GM08714 (cell line): ENCODE measurements around the gene DNASE1L1.
A peak's percentile ranks its signal among the peaks of the same experiment; 100 is the strongest.

Experiments used
- H3K4me3 ChIP-seq: fragments of 200-500 bp; sonication (Bioruptor generic); 2 replicates; pipeline ENCODE4 v1.5.1; 2014; ENCODE audit warnings: mild to moderate bottlenecking, low read length, inconsistent platforms
- ZNF274 ChIP-seq: IDR thresholded peaks from 2 replicates; pipeline ENCODE4 v1.6.1; 2012; ENCODE audit warnings: mild to moderate bottlenecking, low read depth, low read length

Gene DNASE1L1

DNA sequence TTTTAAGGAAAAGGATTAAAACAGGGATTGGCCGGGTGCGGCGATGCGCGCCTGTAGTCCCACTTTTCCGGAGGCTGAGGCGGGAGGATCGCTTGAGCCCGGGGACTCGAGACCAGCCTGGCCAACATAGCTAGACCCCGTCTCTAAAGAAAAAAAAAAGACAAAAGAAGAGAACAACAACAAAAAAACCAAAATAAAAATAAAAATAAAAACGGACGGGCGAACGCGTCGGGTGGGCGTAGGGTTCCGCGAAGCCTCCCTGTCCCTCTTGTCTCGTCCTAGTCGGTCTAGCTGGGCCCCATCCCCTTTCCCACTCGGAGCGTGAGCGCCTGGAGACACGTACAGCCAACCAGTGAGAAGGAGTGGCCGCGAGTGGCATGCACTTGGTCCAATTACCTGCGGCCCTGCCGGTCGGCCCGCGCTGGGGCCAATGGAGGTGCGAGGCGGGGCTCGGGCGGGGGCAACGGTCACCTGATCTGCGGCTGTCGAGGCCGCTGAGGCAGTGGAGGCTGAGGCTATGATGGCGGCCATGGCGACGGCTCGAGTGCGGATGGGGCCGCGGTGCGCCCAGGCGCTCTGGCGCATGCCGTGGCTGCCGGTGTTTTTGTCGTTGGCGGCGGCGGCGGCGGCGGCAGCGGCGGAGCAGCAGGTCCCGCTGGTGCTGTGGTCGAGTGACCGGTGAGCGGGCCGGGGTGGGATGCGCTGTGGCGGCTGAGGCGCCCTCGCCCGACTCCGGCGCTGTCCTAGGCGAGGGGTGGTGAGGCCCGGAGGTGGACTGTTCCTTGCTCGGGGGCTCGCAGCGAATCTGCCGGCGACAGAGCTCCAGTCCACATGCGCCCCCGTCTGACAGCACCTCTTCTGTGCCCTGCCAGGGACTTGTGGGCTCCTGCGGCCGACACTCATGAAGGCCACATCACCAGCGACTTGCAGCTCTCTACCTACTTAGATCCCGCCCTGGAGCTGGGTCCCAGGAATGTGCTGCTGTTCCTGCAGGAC lies 19.4 kb upstream of the DNASE1L1 start, which contains the start of gene ATP6AP1:
Gene ATP6AP1 (plus strand): TSS at position 502 of the 996 bp plus-strand sequence. CDS start 16 bp downstream, at position 518.
- no peak for TF ChIP-seq ZNF274
- H3K4me3 ChIP-seq, result peak within 1 kb of the TSS; percentile 65; the same call in 1 of the 2 replicates

- H3K4me3 ChIP-seq, result no peak overlapping the region
- TF ChIP-seq ZNF274, result no peak
Observed at GRCh38 chrX:154426916-154427770, 18.1 kb upstream of the DNASE1L1 start.

GRCh38 chrX:154420402-154420756 lies 11.3 kb upstream of the DNASE1L1 start:
- no peak for TF ChIP-seq ZNF274
- no peak overlapping the region for H3K4me3 ChIP-seq

DNA sequence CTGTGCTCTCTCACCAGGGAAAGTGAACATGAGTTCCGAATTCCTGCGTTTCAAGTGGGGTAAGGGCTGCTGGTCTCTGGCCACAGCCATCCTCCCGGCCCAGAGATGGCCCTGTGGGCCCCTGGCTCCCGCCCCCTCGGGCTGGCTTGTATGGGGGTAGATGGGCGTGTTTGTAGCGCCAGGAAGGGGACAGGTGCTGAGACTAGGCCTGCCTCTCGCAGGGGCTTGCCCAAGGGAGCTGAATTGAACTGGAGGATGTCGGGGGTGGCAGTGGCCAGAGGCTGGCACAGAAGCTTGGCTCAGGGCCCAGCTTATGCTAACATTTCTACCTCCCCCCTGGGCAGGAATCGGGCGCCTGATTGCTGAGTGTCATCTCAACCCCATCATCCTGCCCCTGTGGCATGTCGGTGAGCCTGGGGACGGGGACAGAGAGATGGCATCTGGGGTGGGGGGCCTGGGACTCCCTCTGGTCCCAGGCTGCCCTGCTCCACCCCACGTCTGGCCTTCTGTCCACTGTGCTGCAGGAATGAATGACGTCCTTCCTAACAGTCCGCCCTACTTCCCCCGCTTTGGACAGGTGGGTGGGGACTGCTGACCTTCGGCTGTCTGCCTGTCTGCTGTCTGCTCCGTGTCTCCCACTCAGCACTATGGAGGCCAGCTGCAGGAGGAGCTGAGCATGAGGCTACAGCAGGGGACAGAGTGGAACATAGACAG lies 10.8 kb upstream of the DNASE1L1 start:
- H3K4me3 ChIP-seq, result no peak overlapping the region
- TF ChIP-seq ZNF274, result no peak

GRCh38 chrX:154419189-154419588 lies 10.1 kb upstream of the DNASE1L1 start:
- no peak for TF ChIP-seq ZNF274
- no peak overlapping the region for H3K4me3 ChIP-seq

DNA sequence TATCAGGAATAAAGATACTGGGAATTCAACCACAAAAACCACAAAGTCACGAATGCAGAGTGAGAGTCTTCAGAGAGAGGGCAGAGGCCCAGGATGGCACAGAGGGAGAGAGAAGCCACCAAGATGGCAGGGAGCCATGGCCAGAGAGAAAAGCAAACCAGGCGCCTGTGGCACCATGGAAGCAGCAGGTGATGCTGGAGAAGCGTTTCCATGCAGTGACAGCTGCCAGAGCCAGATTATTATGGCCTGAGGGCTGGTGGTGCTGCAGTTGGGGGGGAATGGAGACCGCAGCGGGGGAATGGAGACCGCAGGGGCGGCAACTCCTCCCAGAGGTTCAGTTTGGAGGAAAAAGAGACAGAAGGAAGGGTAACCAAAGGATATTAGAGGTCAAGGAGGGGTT lies 8.1 kb upstream of the DNASE1L1 start:
- no peak overlapping the region for H3K4me3 ChIP-seq
- no peak for TF ChIP-seq ZNF274

GRCh38 chrX:154413142-154413541 lies 4.1 kb upstream of the DNASE1L1 start:
- no peak overlapping the region for H3K4me3 ChIP-seq
- TF ChIP-seq ZNF274, result no peak

- TF ChIP-seq ZNF274, result no peak
- H3K4me3 ChIP-seq, result peak overlapping the region; percentile 76; the same call in 1 of the 2 replicates
Observed at GRCh38 chrX:154412468-154412867, 3.4 kb upstream of the DNASE1L1 start.

GRCh38 chrX:154411981-154412340 lies 2.9 kb upstream of the DNASE1L1 start:
- peak overlapping the region; percentile 76 for H3K4me3 ChIP-seq
- no peak for TF ChIP-seq ZNF274

DNA sequence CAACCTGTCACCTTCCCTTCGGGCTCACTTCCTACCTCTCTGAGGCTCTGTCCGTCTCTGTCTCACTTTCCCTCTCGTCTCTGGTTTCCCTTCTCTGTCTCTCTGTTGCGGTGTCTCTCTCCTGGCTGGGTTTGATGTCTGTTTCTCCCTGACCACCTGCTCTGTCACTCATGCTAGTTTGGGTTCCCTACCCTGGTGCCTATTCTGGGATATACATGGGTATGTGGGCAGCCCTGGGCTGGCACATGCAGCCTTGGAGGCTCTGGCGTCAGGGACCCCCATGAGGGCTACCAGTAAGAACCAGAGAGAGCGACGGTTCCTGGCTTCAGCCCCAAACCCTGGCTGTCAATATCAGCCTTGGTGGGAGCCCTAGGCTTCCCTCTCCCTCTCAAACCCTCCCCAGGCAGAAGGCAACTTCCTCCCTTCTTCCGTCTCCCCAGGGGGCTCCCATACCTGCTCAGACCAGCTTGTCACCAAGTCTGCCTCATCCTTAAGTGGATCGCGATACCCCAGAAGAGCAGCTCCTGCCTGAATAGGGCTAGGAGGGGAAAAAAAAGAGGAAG lies 314 bp downstream of the DNASE1L1 start:
- H3K4me3 ChIP-seq, result peak overlapping the region; percentile 62; the same call in 1 of the 2 replicates
- TF ChIP-seq ZNF274, result no peak

DNA sequence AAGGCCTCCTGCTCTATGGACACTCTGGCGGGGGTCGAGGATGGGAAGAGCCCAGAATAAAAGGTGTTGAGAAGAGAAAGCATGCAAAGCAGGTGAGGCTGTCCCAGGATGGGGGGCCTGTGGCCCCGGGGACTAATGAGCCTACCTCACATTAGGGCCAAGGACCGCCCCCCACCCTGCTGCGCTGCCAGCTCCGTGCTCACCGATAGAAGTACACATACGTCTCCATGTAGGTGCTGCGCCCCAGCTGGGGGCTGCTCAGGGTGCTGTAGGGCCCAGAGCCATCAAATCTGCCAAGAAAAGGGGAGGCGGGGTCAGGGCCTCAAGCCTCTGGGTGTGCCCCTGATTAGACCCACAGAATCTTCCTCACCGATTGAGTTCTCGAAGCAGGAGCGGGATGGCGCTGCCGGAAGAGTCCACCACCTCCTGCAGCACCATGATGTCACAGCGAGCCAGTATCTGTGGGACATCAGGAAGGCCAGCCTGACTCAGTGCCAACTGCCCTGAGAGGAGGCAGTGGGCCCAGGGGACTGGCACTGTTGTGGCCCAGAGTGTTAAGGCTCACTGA lies 4.3 kb downstream of the DNASE1L1 start:
- TF ChIP-seq ZNF274, result no peak
- H3K4me3 ChIP-seq, result no peak overlapping the region

GRCh38 chrX:154403858-154404257 lies 5.2 kb downstream of the DNASE1L1 start:
- no peak overlapping the region for H3K4me3 ChIP-seq
- TF ChIP-seq ZNF274, result no peak

DNA sequence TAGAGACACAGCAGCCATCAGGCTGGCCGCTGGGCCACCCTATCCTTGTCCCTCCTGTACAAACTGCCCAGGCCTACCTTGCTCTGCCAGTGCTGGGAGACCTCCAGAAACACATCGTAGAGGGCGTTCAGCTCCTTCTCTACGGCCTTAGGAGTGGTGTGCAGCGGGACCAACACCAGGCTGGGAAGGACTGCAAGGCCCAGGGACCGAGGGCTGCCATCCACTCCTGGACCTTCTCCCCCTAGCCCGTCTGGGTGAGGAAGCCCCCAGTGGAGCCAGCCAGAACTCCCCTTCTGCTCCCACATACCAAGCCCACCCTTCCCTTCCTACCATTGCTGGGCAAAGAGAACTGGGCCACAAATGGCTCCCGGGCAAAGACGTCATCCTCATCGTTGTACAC lies 5.9 kb downstream of the DNASE1L1 start:
- no peak for TF ChIP-seq ZNF274

More for the DNA sequence above, 5.9 kb downstream of the DNASE1L1 start:
- no peak overlapping the region for H3K4me3 ChIP-seq
